Caco-2 (cell line): ENCODE results near the gene TLR1. TPM values are rescaled to one million over a fixed set of nuclear protein-coding genes. Genes with fewer than 3 reads are reported as not detected.
A peak's percentile ranks its signal among the peaks of the same experiment; 100 is the strongest.

Experiments used
- BruUV-seq: library from RNA; stranded (reverse); fragments of 400-500 nt; replicated peaks from 2 replicates; lab custom pipeline; 2021; lab: Mats Ljungman, UMichigan
- CTCF ChIA-PET: fragments of 300-600 bp; sonication (Branson Sonifier 250); formaldehyde crosslinking; loops from one replicate; lab custom pipeline; 2022; ENCODE audit warnings: antibody characterized with exemption; lab: Charles Lee
- POLR2A ChIA-PET: fragments of 300-600 bp; sonication (Branson Sonifier 250); formaldehyde crosslinking; loops from one replicate; lab custom pipeline; 2022; ENCODE audit warnings: antibody characterized with exemption; lab: Charles Lee
- DNase-seq, 2 experiments: peaks; one replicate each; pipeline versions ENCODE4 v3.0.0 to v3.0.0-alpha.2; 2020 to 2022
- H3K27me3 ChIP-seq: replicated peaks from 2 replicates; pipeline ENCODE4 v1.6.0; 2011; ENCODE audit warnings: low read length; ENCODE audit not compliant: control insufficient read depth, insufficient read depth
- H3K36me3 ChIP-seq: 2 replicates; pipeline ENCODE4 v1.5.1; 2011; ENCODE audit warnings: low read length; ENCODE audit not compliant: control insufficient read depth, insufficient read depth
- H3K4me1 ChIP-seq: fragments of 250-450 bp; sonication (Bioruptor Pico); 2 replicates; pipeline ENCODE4 v1.5.1; 2020; ENCODE audit warnings: mild to moderate bottlenecking
- H3K4me3 ChIP-seq: 2 replicates; pipeline ENCODE4 v1.5.1; 2011; ENCODE audit warnings: low read depth, mild to moderate bottlenecking, control low read depth, low read length
- H3K9me3 ChIP-seq: fragments of 250-450 bp; sonication (Bioruptor Pico); 2 replicates; pipeline ENCODE4 v1.5.1; 2020; ENCODE audit warnings: mild to moderate bottlenecking, moderate library complexity
- H3K27ac Mint-ChIP-seq: one replicate; pipeline ENCODE4 v1.8.0; 2022; ENCODE audit warnings: mixed read lengths; ENCODE audit not compliant: unreplicated experiment
- H3K27me3 Mint-ChIP-seq: one replicate; pipeline ENCODE4 v1.8.0; 2022; ENCODE audit warnings: mixed read lengths; ENCODE audit not compliant: insufficient read depth, unreplicated experiment
- H3K36me3 Mint-ChIP-seq: one replicate; pipeline ENCODE4 v1.8.0; 2022; ENCODE audit warnings: mild to moderate bottlenecking, mixed read lengths; ENCODE audit not compliant: insufficient read depth, unreplicated experiment
- H3K4me1 Mint-ChIP-seq: one replicate; pipeline ENCODE4 v1.8.0; 2022; ENCODE audit warnings: low read depth, mixed read lengths; ENCODE audit not compliant: unreplicated experiment
- H3K4me3 Mint-ChIP-seq: one replicate; pipeline ENCODE4 v1.8.0; 2022; ENCODE audit warnings: mild to moderate bottlenecking, moderate library complexity, mixed read lengths; ENCODE audit not compliant: unreplicated experiment
- H3K9me3 Mint-ChIP-seq: one replicate; pipeline ENCODE4 v1.8.0; 2022; ENCODE audit warnings: mixed read lengths; ENCODE audit not compliant: unreplicated experiment
- CTCF ChIP-seq, 2 experiments: fragments of 200-600 bp in 1 of 2; IDR thresholded peaks; 1 replicate in 1 of 2; 2 replicates in 1 of 2; pipeline versions ENCODE4 v1.5.1 to v1.8.0; 2011 to 2022; ENCODE audit warnings: antibody characterized with exemption in 1 of 2, control low read depth in 1 of 2, inconsistent platforms in 1 of 2, low read depth in 1 of 2, low read length in 1 of 2, mild to moderate bottlenecking in 1 of 2, moderate library complexity in 1 of 2; ENCODE audit not compliant: insufficient read depth in 1 of 2, severe bottlenecking in 1 of 2, unreplicated experiment in 1 of 2
- intact Hi-C: fragments of 100-400 bp; cut with micrococcal nuclease; formaldehyde crosslinking; loops from one replicate; pipeline ENCODE4 v1.10.0; 2022; ENCODE audit not compliant: unreplicated experiment
- total RNA-seq: library from RNA; stranded (reverse); gene quantifications from 2 replicates; pipeline ENCODE4 v1.2.3, GENCODE V29; 2022

Gene TLR1
- total RNA-seq, 1 experiment from 2014 or later = not detected

GRCh38 chr4:38752941-38753806 is 51.4 kb downstream of the TLR1 start:
- Mint-ChIP-seq H3K27ac (no peak overlapping the region), H3K4me1 (no peaks in the 10 kb centered on the region), H3K4me3 (no peak overlapping the region), H3K9me3 (peaks cover 8% of the 10 kb centered on the region), H3K27me3 (no peaks in the 10 kb centered on the region), H3K36me3 (no peaks in the 10 kb centered on the region)
- intact Hi-C loops = no loop called here
- BruUV-seq = no TSS peak
- TF ChIP-seq CTCF (IDR thresholded peaks at IDR 0.05; ENCODE audit: insufficient read depth in 1 of 2, low read depth in 1 of 2, low read length in 1 of 2, severe bottlenecking in 1 of 2, unreplicated experiment in 1 of 2) = no peak
- CTCF ChIA-PET = no interaction called here
- no peaks in the 10 kb centered on the region for H3K4me1 ChIP-seq
- no peaks in the 10 kb centered on the region for H3K27me3 ChIP-seq
- DNase-seq = peak; percentile 32 to 75
- no peaks in the 10 kb centered on the region for H3K9me3 ChIP-seq
- POLR2A ChIA-PET = no interaction called here
- no peaks in the 10 kb centered on the region for H3K36me3 ChIP-seq
- H3K4me3 ChIP-seq = no peak overlapping the region

- no peak for DNase-seq
- Mint-ChIP-seq H3K27ac (no peak overlapping the region), H3K9me3 (peaks cover 10% of the 10 kb centered on the region), H3K36me3 (no peaks in the 10 kb centered on the region), H3K4me3 (no peak overlapping the region), H3K27me3 (no peaks in the 10 kb centered on the region), H3K4me1 (no peaks in the 10 kb centered on the region)
- H3K27me3 ChIP-seq = no peaks in the 10 kb centered on the region
- intact Hi-C loops = no loop called here
- BruUV-seq = no TSS peak
- ChIA-PET POLR2A (no interaction called here), CTCF (no interaction called here)
- H3K4me1 ChIP-seq = no peaks in the 10 kb centered on the region
- H3K9me3 ChIP-seq = 0 out of 2 replicates have a peak, but pooled peaks cover 3% of the 10 kb centered on the region
- no peak overlapping the region for H3K4me3 ChIP-seq
- TF ChIP-seq CTCF (IDR thresholded peaks at IDR 0.05; ENCODE audit: insufficient read depth in 1 of 2, low read depth in 1 of 2, low read length in 1 of 2, severe bottlenecking in 1 of 2, unreplicated experiment in 1 of 2) = no peak
- H3K36me3 ChIP-seq = no peaks in the 10 kb centered on the region
Observed at GRCh38 chr4:38752372-38752940, 52.1 kb downstream of the TLR1 start.

GRCh38 chr4:38751341-38752010 is 53.1 kb downstream of the TLR1 start:
- no TSS peak for BruUV-seq
- TF ChIP-seq CTCF (IDR thresholded peaks at IDR 0.05; ENCODE audit: insufficient read depth in 1 of 2, low read depth in 1 of 2, low read length in 1 of 2, severe bottlenecking in 1 of 2, unreplicated experiment in 1 of 2) = no peak
- H3K4me1 Mint-ChIP-seq = no peaks in the 10 kb centered on the region
- CTCF ChIA-PET = no interaction called here
- intact Hi-C loops = no loop called here
- no peaks in the 10 kb centered on the region for H3K36me3 ChIP-seq
- H3K27me3 ChIP-seq = no peaks in the 10 kb centered on the region
- POLR2A ChIA-PET = no interaction called here
- H3K4me3 Mint-ChIP-seq = no peak overlapping the region
- no peak for DNase-seq
- 0 out of 2 replicates have a peak, but pooled peaks cover 3% of the 10 kb centered on the region for H3K9me3 ChIP-seq
- H3K4me3 ChIP-seq = no peak overlapping the region
- no peaks in the 10 kb centered on the region for H3K36me3 Mint-ChIP-seq
- H3K9me3 Mint-ChIP-seq = peaks cover 18% of the 10 kb centered on the region
- no peaks in the 10 kb centered on the region for H3K4me1 ChIP-seq
- H3K27ac Mint-ChIP-seq = no peak overlapping the region
- no peaks in the 10 kb centered on the region for H3K27me3 Mint-ChIP-seq
